Kidney (tissue), 14 donors: ENCODE results near the gene TP53I11. TPM values are rescaled to one million over a fixed set of nuclear protein-coding genes. Genes with fewer than 3 reads are reported as not detected.

Experiments
- DNase-seq, 5 donors: peaks; one replicate each; pipeline ENCODE4 v3.0.0-alpha.2; 2013 to 2020
- FAIRE-seq: peaks from 2 replicates; lab custom pipeline; 2012; peaks lifted over from hg19 to GRCh38; lab: Jason Lieb, UNC
- H3K27ac ChIP-seq, 2 donors: one replicate each; pipeline ENCODE4 v1.7.0; 2013; ENCODE audit warnings: low read depth in 2 of 2, low read length in 2 of 2, inconsistent platforms in 1 of 2
- H3K27me3 ChIP-seq: one replicate; pipeline ENCODE4 v1.7.1; 2013; ENCODE audit warnings: low read length, inconsistent platforms; ENCODE audit not compliant: control insufficient read depth, insufficient read depth
- H3K36me3 ChIP-seq, 3 donors: one replicate each; pipeline versions ENCODE4 v1.7.0 to v1.7.1; 2013; ENCODE audit warnings: low read length in 3 of 3, control low read depth in 1 of 3, inconsistent platforms in 1 of 3; ENCODE audit not compliant: insufficient read depth in 3 of 3, control insufficient read depth in 2 of 3
- H3K4me1 ChIP-seq, 3 donors: one replicate each; pipeline versions ENCODE4 v1.7.0 to v1.7.1; 2013; ENCODE audit warnings: low read length in 3 of 3, inconsistent platforms in 1 of 3, low read depth in 1 of 3; ENCODE audit not compliant: control insufficient read depth in 2 of 3, insufficient read depth in 2 of 3
- H3K4me3 ChIP-seq, 3 donors: one replicate each; pipeline versions ENCODE4 v1.7.0 to v1.8.1; 2013; ENCODE audit warnings: low read length in 3 of 3, control low read depth in 1 of 3, inconsistent platforms in 1 of 3
- H3K9ac ChIP-seq, 3 donors: one replicate each; pipeline versions ENCODE4 v1.7.0 to v1.7.1; 2013; ENCODE audit warnings: low read length in 3 of 3, control low read depth in 1 of 3, inconsistent platforms in 1 of 3
- H3K9me3 ChIP-seq, 3 donors: one replicate each; pipeline versions ENCODE4 v1.7.0 to v1.7.1; 2013; ENCODE audit warnings: low read length in 3 of 3, control low read depth in 1 of 3, inconsistent platforms in 1 of 3; ENCODE audit not compliant: control insufficient read depth in 2 of 3, insufficient read depth in 1 of 3
- intact Hi-C: fragments of 100-400 bp; cut with DNase I; formaldehyde crosslinking; loops from one replicate; pipeline ENCODE4 v1.11.1; 2022
- polyA plus RNA-seq: library from polyadenylated mRNA; stranded (reverse); fragments of 350-450 nt; fragmentation: Illumina TruSeq; extraction: RNeasy Lipid Tissue Mini Kit (QIAGEN cat#74804); gene quantifications from one replicate; pipeline ENCODE4 v1.2.3, GENCODE V29; 2014; ENCODE audit warnings: low read depth, low replicate concordance; ENCODE audit not compliant: insufficient read depth
- total RNA-seq: library from RNA; stranded (reverse); fragmentation: NEBNext Ultra II Directional; extraction: Animal tissue kit (Norgen Biotek cat#: 25700); gene quantifications from one replicate; pipeline ENCODE4 v1.2.1, GENCODE V29; 2021
- TF ChIP-seq, protein P1 (sequence below): IDR thresholded peaks from 3 replicates; pipeline ENCODE4 v1.5.1; 2012; ENCODE audit warnings: mild to moderate bottlenecking, moderate library complexity, borderline replicate concordance; ENCODE audit not compliant: insufficient read depth; ENCODE audit errors: extremely low read depth
- donor health status: control.
- donor health status: control.
- donor health status: control.
- donor health status: control.
- donor health status: control.
- donor health status: DM: yes; HTN: yes; CAD: no.
- donor health status: Normal renal cell carcinoma (clear cell type).

The TP53I11 gene
- total and polyA plus RNA-seq, 2 donors from 2014 or later, result 25.7 to 35.3 TPM

DNA sequence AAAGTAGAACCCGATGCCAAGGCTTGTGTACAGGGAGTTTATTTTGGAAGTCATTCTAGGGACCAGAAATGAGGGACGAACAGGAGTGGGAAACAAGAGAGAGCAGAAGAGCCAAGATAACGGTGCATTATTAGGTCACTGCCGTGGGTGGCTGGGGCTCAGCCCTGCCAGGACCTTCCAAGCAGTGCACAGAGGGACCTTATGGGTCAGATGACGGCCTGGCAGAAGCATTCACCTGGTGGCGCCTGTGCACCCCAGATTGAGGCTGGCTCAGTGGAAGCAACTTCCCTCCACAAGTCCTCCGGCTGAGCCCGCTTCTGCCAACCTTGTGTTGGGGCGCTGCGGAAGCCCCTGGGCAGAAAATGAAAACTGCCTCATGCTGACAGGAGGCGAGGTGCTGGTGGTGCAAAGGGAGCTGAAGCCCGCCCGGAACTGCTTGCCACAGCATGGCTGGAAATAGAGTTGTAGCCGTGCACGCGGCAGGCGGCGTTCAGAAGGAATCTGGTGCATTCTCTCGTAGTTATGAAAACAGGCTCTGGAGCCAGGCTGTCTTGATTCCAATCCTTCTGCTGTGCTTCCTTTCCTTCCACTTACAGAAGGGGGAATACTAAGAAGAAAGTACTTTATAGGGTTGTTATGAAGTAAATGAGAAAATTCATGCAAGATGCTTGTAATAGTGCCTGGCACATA lies 22.2 kb upstream of the TP53I11 start:
- intact Hi-C loops, result no loop called here
- Histone ChIP-seq H3K9me3 (no peaks in the 10 kb centered on the region), H3K27ac (no peak overlapping the region), H3K27me3 (no peaks in the 10 kb centered on the region), H3K4me1 (peaks cover 0 to 4% (median 0%) of the 10 kb centered on the region in 3 donors), H3K36me3 (no peaks in the 10 kb centered on the region), H3K4me3 (no peak overlapping the region), H3K9ac (no peak overlapping the region)
- DNase-seq (no peak), FAIRE-seq (no peak)
- TF ChIP-seq, protein P1, sequence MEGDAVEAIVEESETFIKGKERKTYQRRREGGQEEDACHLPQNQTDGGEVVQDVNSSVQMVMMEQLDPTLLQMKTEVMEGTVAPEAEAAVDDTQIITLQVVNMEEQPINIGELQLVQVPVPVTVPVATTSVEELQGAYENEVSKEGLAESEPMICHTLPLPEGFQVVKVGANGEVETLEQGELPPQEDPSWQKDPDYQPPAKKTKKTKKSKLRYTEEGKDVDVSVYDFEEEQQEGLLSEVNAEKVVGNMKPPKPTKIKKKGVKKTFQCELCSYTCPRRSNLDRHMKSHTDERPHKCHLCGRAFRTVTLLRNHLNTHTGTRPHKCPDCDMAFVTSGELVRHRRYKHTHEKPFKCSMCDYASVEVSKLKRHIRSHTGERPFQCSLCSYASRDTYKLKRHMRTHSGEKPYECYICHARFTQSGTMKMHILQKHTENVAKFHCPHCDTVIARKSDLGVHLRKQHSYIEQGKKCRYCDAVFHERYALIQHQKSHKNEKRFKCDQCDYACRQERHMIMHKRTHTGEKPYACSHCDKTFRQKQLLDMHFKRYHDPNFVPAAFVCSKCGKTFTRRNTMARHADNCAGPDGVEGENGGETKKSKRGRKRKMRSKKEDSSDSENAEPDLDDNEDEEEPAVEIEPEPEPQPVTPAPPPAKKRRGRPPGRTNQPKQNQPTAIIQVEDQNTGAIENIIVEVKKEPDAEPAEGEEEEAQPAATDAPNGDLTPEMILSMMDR, result no peak

DNA sequence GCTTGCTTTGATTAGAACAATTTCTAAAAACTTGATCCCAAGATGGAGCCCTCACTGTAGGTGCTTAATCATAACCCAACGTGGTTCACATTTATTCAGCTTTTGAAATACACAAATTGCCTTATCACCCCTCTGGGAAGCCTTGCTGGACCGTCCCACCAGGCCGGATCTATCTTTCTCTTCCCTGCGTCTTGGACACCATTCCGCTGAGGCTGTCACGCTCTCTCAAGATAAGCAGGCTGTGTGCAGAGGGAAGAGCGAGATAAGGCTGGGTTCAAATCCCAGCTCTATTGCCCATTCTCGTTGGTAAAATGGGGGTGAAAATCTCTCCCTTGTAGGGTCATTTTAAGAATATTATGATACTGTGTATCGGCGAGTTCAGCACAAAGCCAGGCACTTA lies 20.5 kb upstream of the TP53I11 start:
- Histone ChIP-seq H3K9me3 (no peaks in the 10 kb centered on the region), H3K4me3 (no peak overlapping the region), H3K4me1 (no peaks in the 10 kb centered on the region), H3K27me3 (no peaks in the 10 kb centered on the region), H3K36me3 (no peaks in the 10 kb centered on the region), H3K27ac (no peak overlapping the region), H3K9ac (no peak overlapping the region)
- no peak for FAIRE-seq
- no peak for DNase-seq
- TF ChIP-seq, protein P1, result no peak
- intact Hi-C loops, result no loop called here

DNA sequence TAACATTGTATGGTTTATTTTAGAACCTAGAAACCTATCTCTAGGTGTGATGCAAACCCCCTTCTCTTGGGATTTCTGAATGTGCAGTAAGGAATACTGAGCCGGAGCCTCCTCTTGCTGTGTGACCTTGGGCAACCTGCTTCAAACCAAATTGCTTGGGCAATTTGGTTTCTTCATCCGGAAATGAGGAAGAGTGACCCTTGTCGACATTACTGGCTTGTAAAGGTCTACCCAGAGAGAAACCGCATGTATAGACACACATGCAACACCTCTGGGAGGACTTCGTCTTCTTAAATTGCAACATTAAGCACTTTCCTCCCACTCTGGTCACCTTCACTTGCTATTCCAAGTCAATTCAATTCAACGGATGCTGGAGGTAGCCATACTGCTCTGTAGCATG lies 19.6 kb upstream of the TP53I11 start:
- intact Hi-C loops, result no loop called here
- TF ChIP-seq, protein P1, result no peak
- Histone ChIP-seq H3K4me3 (no peak overlapping the region), H3K27me3 (no peaks in the 10 kb centered on the region), H3K36me3 (no peaks in the 10 kb centered on the region), H3K4me1 (no peaks in the 10 kb centered on the region), H3K9me3 (no peaks in the 10 kb centered on the region), H3K9ac (no peak overlapping the region), H3K27ac (no peak overlapping the region)
- DNase-seq (no peak), FAIRE-seq (no peak)
